Measurements from ENCODE around the gene BRSK2. TPM values are rescaled to one million over a fixed set of nuclear protein-coding genes. Genes with fewer than 3 reads are reported as not detected.

The BRSK2 gene
- total RNA-seq, 1 donor from 2014 or later: 1.7 TPM

GRCh38 chr11:1467270-1467669, 77.5 kb downstream of the BRSK2 start:
- H3K27ac Mint-ChIP-seq (ENCODE audit: unreplicated experiment): no peak overlapping the region
- DNase-seq (ENCODE audit: extremely low spot score, unreplicated experiment): no peak
- TF ChIP-seq CTCF (IDR thresholded peaks at IDR 0.05): no peak
- H3K4me1 Mint-ChIP-seq (ENCODE audit: unreplicated experiment): no peaks in the 10 kb centered on the region
- H3K36me3 Mint-ChIP-seq (ENCODE audit: unreplicated experiment): peaks cover 17% of the 10 kb centered on the region
- H3K9me3 Mint-ChIP-seq (ENCODE audit: unreplicated experiment): no peaks in the 10 kb centered on the region
- H3K4me3 Mint-ChIP-seq (ENCODE audit: unreplicated experiment): no peak overlapping the region
- no peaks in the 10 kb centered on the region for H3K27me3 Mint-ChIP-seq (ENCODE audit: unreplicated experiment)

- Mint-ChIP-seq H3K9me3 (ENCODE audit: unreplicated experiment) (no peaks in the 10 kb centered on the region), H3K27ac (ENCODE audit: unreplicated experiment) (no peak overlapping the region), H3K4me1 (ENCODE audit: unreplicated experiment) (no peaks in the 10 kb centered on the region), H3K4me3 (ENCODE audit: unreplicated experiment) (no peak overlapping the region), H3K27me3 (ENCODE audit: unreplicated experiment) (no peaks in the 10 kb centered on the region), H3K36me3 (ENCODE audit: unreplicated experiment) (peaks cover 17% of the 10 kb centered on the region)
- no peak for TF ChIP-seq CTCF (IDR thresholded peaks at IDR 0.05)
- DNase-seq (ENCODE audit: extremely low spot score, unreplicated experiment): no peak
These were observed 78.3 kb downstream of the BRSK2 start for GRCh38 chr11:1468002-1468401.

GRCh38 chr11:1468473-1469066, 78.8 kb downstream of the BRSK2 start:
- Mint-ChIP-seq H3K27ac (ENCODE audit: unreplicated experiment) (no peak overlapping the region), H3K36me3 (ENCODE audit: unreplicated experiment) (peaks cover 19% of the 10 kb centered on the region), H3K27me3 (ENCODE audit: unreplicated experiment) (no peaks in the 10 kb centered on the region), H3K4me3 (ENCODE audit: unreplicated experiment) (no peak overlapping the region), H3K9me3 (ENCODE audit: unreplicated experiment) (no peaks in the 10 kb centered on the region), H3K4me1 (ENCODE audit: unreplicated experiment) (no peaks in the 10 kb centered on the region)
- TF ChIP-seq CTCF (IDR thresholded peaks at IDR 0.05): no peak
- no peak for DNase-seq (ENCODE audit: extremely low spot score, unreplicated experiment)

GRCh38 chr11:1469287-1469910, 79.7 kb downstream of the BRSK2 start:
- no peak for DNase-seq (ENCODE audit: extremely low spot score, unreplicated experiment)
- Mint-ChIP-seq H3K36me3 (ENCODE audit: unreplicated experiment) (peaks cover 24% of the 10 kb centered on the region), H3K27me3 (ENCODE audit: unreplicated experiment) (no peaks in the 10 kb centered on the region), H3K4me3 (ENCODE audit: unreplicated experiment) (no peak overlapping the region), H3K9me3 (ENCODE audit: unreplicated experiment) (no peaks in the 10 kb centered on the region), H3K4me1 (ENCODE audit: unreplicated experiment) (no peaks in the 10 kb centered on the region), H3K27ac (ENCODE audit: unreplicated experiment) (no peak overlapping the region)
- no peak for TF ChIP-seq CTCF (IDR thresholded peaks at IDR 0.05)

GRCh38 chr11:1469911-1470680, 80.4 kb downstream of the BRSK2 start:
- Mint-ChIP-seq H3K4me3 (ENCODE audit: unreplicated experiment) (no peak overlapping the region), H3K4me1 (ENCODE audit: unreplicated experiment) (no peaks in the 10 kb centered on the region), H3K27me3 (ENCODE audit: unreplicated experiment) (no peaks in the 10 kb centered on the region), H3K36me3 (ENCODE audit: unreplicated experiment) (peaks cover 24% of the 10 kb centered on the region), H3K9me3 (ENCODE audit: unreplicated experiment) (no peaks in the 10 kb centered on the region), H3K27ac (ENCODE audit: unreplicated experiment) (no peak overlapping the region)
- no peak for TF ChIP-seq CTCF (IDR thresholded peaks at IDR 0.05)
- no peak for DNase-seq (ENCODE audit: extremely low spot score, unreplicated experiment)

Data from osteocyte (in vitro differentiated cells).